ENCODE results near the gene CLNS1A.
A peak's percentile ranks its signal among the peaks of the same experiment; 100 is the strongest.
"Not testable (repeated sequence)": the region's sequence is repeated elsewhere in the genome, so short reads cannot be mapped to it uniquely, and the experiment has no call there.

Gene CLNS1A, protein sequence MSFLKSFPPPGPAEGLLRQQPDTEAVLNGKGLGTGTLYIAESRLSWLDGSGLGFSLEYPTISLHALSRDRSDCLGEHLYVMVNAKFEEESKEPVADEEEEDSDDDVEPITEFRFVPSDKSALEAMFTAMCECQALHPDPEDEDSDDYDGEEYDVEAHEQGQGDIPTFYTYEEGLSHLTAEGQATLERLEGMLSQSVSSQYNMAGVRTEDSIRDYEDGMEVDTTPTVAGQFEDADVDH

GRCh38 chr11:77637345-77638165 is at the start of gene CLNS1A:
Gene CLNS1A, minus strand, starts transcription at chr11:77637794. Its CDS starts 80 bp downstream, at chr11:77637714.
- DNase-seq (ENCODE audit: low read depth in 1 of 2, low spot score in 1 of 2), result peak; percentile 65 to 79

DNA sequence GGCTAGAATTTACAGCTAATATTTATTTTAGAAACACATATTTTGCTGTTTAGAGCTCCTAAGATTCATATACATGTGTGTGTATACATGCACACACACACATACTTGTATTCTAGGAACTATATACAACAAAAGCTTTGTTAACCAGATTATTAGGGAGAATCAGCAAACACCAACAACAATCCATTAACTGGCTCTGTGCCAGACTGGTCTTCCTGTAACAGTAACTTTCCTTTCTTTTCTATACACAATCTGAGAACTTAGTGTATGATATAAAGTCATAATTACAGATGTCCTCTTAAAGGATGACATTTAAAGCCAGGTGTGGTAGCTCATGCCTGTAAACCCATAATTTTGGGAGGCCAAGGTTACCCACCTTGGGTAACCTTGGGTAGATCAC is 49.5 kb upstream of the CLNS1A start:
- DNase-seq (ENCODE audit: low read depth in 1 of 2, low spot score in 1 of 2), result no peak

- no peak for DNase-seq (ENCODE audit: low read depth in 1 of 2, low spot score in 1 of 2)
Observed at GRCh38 chr11:77677138-77677537, 39.5 kb upstream of the CLNS1A start.

GRCh38 chr11:77672264-77672663 is 34.7 kb upstream of the CLNS1A start:
- DNase-seq (ENCODE audit: low read depth in 1 of 2, low spot score in 1 of 2), result no peak

GRCh38 chr11:77669848-77670511 is 32.4 kb upstream of the CLNS1A start:
- no peak for DNase-seq (ENCODE audit: low read depth in 1 of 2, low spot score in 1 of 2)

DNA sequence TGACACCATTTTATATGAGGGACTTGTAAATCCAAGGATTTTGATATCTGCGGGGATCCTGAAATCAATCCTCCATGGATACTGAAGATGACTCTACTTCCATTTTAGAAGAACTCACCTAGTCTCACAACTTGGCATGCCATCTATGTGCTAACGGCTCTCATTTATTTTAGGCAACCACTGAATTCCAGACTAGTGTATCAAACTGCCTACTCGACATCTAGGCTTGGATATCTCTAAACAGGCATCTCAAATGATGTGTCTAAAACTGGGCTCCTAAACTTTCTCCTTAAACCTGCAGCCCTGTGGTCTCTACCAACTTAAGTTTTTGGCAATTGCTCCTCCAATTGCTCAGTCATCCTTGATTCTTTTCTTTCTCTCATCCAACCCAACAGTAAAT is 31.2 kb upstream of the CLNS1A start:
- no peak for DNase-seq (ENCODE audit: low read depth in 1 of 2, low spot score in 1 of 2)

DNA sequence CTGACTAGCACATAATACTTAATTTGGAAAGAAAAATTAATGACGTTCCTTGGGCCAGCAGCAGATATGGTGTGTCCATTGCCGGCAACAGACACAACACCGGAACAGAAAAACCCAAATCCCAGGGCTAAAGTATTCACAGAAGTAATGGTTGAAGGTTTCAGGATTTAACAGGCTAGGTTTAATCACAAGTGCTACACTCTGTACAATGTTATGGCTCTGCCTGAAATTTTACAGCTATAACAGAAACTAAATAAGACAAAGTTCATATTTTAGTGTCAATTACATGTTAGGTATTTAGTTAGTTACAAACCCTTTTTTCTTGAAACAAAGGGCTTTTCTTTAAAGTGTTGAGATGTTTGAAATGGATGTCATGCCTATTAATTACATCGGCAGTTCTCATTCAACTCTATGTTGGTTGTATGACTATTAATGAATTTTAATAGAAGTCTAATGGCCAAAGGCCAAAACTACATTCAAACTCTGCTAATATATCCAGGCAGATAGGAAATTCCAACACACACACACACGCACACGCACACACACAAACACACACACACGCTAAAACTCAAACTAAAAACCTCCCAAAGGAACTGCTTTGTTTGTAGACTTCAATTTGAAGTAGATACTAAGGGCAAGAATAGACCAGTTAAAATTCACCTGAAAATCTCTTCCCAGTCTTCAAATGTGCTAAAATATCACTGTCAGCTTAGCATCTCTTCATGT is 27.8 kb upstream of the CLNS1A start:
- DNase-seq (ENCODE audit: low read depth in 1 of 2, low spot score in 1 of 2), result no peak

DNA sequence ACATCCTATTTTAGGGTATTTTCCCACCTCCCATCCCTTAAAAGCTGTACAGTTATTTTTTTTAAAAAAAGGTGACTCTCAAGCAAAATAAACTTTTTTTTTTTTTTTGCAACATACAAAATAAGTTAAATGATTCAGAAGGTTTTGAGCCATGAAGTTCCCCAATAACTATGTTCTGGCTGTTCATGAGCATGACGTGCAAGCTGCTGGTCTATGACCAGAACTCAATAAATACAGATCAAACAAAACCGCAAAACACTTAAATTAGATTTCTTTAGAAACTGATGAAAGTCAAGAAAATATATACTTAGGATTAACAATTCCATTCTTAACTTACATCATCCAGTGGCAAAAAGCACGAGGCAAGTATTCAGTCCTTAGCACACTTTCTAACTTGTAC is 24.1 kb upstream of the CLNS1A start:
- no peak for DNase-seq (ENCODE audit: low read depth in 1 of 2, low spot score in 1 of 2)

GRCh38 chr11:77660947-77661346 is 23.4 kb upstream of the CLNS1A start:
- no peak for DNase-seq (ENCODE audit: low read depth in 1 of 2, low spot score in 1 of 2)

GRCh38 chr11:77658213-77659013 is 20.8 kb upstream of the CLNS1A start:
- DNase-seq (ENCODE audit: low read depth in 1 of 2, low spot score in 1 of 2), result no peak

- DNase-seq (ENCODE audit: low read depth in 1 of 2, low spot score in 1 of 2), result no peak
Observed at GRCh38 chr11:77656362-77656761, 18.8 kb upstream of the CLNS1A start.

GRCh38 chr11:77654770-77655434 is 17.3 kb upstream of the CLNS1A start:
- no peak for DNase-seq (ENCODE audit: low read depth in 1 of 2, low spot score in 1 of 2)

DNA sequence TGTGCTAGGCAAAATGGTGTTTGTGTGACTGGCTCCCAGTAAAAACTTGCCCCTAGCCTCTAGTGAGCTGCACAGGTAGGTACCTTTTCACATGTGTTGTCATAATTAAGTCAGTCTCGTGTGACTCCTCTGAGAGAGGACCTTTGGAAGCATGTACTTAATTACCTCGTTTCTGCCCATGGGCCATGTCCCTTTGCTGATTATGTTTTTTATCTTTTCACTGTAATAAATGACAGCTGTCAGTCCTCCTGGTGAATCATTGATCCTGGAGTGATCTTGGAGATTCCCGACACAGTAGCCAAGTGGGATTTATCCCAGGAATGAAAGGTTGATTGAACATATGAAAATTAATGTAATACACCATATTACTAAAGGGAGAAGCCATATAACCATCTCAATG is 12.5 kb upstream of the CLNS1A start:
- no peak for DNase-seq (ENCODE audit: low read depth in 1 of 2, low spot score in 1 of 2)

- no peak for DNase-seq (ENCODE audit: low read depth in 1 of 2, low spot score in 1 of 2)
Observed at GRCh38 chr11:77647654-77648305, 10.2 kb upstream of the CLNS1A start.

GRCh38 chr11:77644887-77645286 is 7.3 kb upstream of the CLNS1A start:
- DNase-seq (ENCODE audit: low read depth in 1 of 2, low spot score in 1 of 2), result no peak

- DNase-seq (ENCODE audit: low read depth in 1 of 2, low spot score in 1 of 2), result no peak
Observed at GRCh38 chr11:77642228-77642627, 4.6 kb upstream of the CLNS1A start.

DNA sequence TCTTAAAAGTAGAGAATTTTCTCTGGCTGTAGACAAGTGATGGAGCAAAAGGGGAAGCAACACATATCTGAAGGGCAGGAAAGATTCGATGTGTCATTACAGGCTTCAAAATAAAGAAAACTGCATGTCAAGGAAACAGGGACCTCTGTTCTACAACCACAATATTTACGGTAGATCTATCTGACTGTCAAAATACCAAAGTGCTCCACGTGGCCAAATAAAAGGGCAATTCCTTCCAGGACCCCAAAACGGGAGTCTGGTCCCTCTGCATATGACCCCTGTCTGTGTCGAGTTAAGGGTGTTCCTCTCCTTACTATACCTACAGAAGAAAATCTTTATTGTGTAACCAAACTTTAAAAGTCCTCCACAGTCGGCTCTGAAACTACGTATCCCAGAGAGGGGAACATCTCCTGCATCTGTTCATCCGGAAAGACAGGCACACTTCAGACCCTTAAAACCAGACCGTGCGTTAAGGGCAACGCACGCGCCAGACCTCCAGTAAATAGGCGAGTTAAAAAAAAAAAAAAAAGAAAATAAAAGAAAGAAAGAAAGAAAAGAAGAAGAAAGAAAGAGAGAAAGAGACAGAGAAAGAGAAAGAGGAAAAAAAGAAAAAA is 756 bp downstream of the CLNS1A start:
- no peak for DNase-seq (ENCODE audit: low read depth in 1 of 2, low spot score in 1 of 2)

- not testable (repeated sequence) for DNase-seq (ENCODE audit: low read depth in 1 of 2, low spot score in 1 of 2)
Observed at GRCh38 chr11:77633926-77634325, 3.7 kb downstream of the CLNS1A start.

DNA sequence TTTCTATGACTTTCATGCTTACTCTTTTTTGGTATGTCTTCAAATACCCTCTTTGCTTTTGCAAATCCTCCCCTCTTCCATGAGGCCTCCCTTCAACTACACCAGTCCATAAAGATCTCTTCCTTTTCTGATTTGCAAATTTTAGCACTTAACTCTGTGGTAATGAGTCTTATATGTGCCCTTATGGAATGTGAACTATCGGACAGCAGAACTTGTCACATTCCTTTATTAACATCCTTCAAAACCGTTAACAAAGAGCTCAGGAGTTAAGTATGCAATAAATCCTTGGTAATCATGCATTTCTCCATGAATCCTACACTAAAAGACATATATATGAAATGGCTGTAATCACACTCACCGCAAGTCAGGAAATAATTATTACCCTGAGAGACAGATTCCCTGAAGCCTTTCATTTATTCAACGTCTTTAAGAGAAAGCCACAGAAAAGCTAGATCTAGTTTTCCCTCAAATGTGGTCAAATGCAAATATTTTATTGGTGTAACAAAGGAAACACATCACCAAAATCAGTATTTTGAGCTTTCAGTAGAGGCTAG is 7.4 kb downstream of the CLNS1A start:
- DNase-seq (ENCODE audit: low read depth in 1 of 2, low spot score in 1 of 2), result no peak

Data from activated CD4-positive, alpha-beta T cell treated with anti-CD3 and anti-CD28 coated beads, Interleukin-2, amount 50 U/mL, for 24 hours (primary cell).